HCT116 (cell line): Measurements from ENCODE around the gene KSR2. TPM values are rescaled to one million over a fixed set of nuclear protein-coding genes. Genes with fewer than 3 reads are reported as not detected.

Source experiments
- ATAC-seq: fragments of 200-7000 bp; cut with Tn5 transposase; 2 replicates; pipeline ENCODE4 v1.9.1; 2020; ENCODE audit warnings: mild to moderate bottlenecking, moderate library complexity
- BruUV-seq: library from RNA; stranded (reverse); fragments of 400-500 nt; replicated peaks from 2 replicates; lab custom pipeline; 2021; lab: Mats Ljungman, UMichigan
- CTCF ChIA-PET: fragments of 300-600 bp; sonication (Branson Sonifier 250); formaldehyde crosslinking; loops from one replicate; lab custom pipeline; 2021; ENCODE audit warnings: antibody characterized with exemption; lab: Charles Lee
- POLR2A ChIA-PET: fragments of 300-600, 350-600 bp; sonication (Branson Sonifier 250); formaldehyde crosslinking; loops from one replicate; lab custom pipeline; 2021; ENCODE audit warnings: antibody characterized with exemption; lab: Charles Lee
- RAD21 ChIA-PET, 2 experiments: fragments of 300-600 bp; sonication (Branson Sonifier 250); formaldehyde crosslinking; loops; one replicate each; lab custom pipeline; 2023; ENCODE audit warnings: low total read pairs in 2 of 2; ENCODE audit not compliant: uncharacterized antibody in 2 of 2, unreplicated experiment in 2 of 2, low non-redundant PET in 1 of 2; lab: Charles Lee
- DNase-seq: peaks from one replicate; pipeline ENCODE4 v3.0.0-alpha.2; 2010; ENCODE audit warnings: low read depth, low spot score
- H2AFZ ChIP-seq: fragments of 200-600 bp; shearing (Covaris generic), sonication (generic); 2 replicates; pipeline ENCODE4 v1.6.1; 2017; ENCODE audit warnings: low read depth, mixed run types, mixed read lengths, antibody characterized with exemption, low read length; ENCODE audit not compliant: poor library complexity, severe bottlenecking
- H3K27ac ChIP-seq: 2 replicates; pipeline ENCODE4 v1.5.1; 2012; ENCODE audit warnings: low read depth, low read length
- H3K27me3 ChIP-seq: fragments of 200-600 bp; sonication (generic); 2 replicates; pipeline ENCODE4 v1.6.1; 2016; ENCODE audit warnings: mixed run types, low read length, mixed read lengths; ENCODE audit not compliant: insufficient read depth
- H3K36me3 ChIP-seq, 2 experiments: fragments of 200-500 bp in 1 of 2; fragments of 200-600 bp in 1 of 2; sonication (Bioruptor generic) in 1 of 2; sonication (generic) in 1 of 2; 2 replicates each; pipeline versions ENCODE4 v1.5.1 to v1.6.1; 2014 to 2016; ENCODE audit warnings: low read length in 2 of 2, inconsistent platforms in 1 of 2, mixed read lengths in 1 of 2, mixed run types in 1 of 2; ENCODE audit not compliant: insufficient read depth in 2 of 2, control insufficient read depth in 1 of 2
- H3K4me1 ChIP-seq, 2 experiments: fragments of 200-600 bp in 1 of 2; sonication (generic) in 1 of 2; 2 replicates each; pipeline versions ENCODE4 v1.5.1 to v1.6.1; 2012 to 2017; ENCODE audit warnings: low read length in 2 of 2, inconsistent platforms in 1 of 2, mild to moderate bottlenecking in 1 of 2, mixed read lengths in 1 of 2, mixed run types in 1 of 2, moderate library complexity in 1 of 2; ENCODE audit not compliant: insufficient read depth in 2 of 2, control insufficient read depth in 1 of 2
- H3K4me2 ChIP-seq: fragments of 200-600 bp; sonication (generic); 2 replicates; pipeline ENCODE4 v1.6.1; 2017; ENCODE audit warnings: mixed run types, low read length, mixed read lengths
- H3K4me3 ChIP-seq, 2 experiments: fragments of 200-600 bp in 1 of 2; sonication (generic) in 1 of 2; replicated peaks in 1 of 2; 2 replicates each; pipeline ENCODE4 v1.5.1; 2011 to 2016; ENCODE audit warnings: low read length in 2 of 2, control low read depth in 1 of 2, low read depth in 1 of 2, mild to moderate bottlenecking in 1 of 2, mixed read lengths in 1 of 2, mixed run types in 1 of 2
- H3K79me2 ChIP-seq: fragments of 200-600 bp; sonication (generic); 2 replicates; pipeline ENCODE4 v1.6.1; 2017; ENCODE audit warnings: mild to moderate bottlenecking, mixed run types, low read length, moderate library complexity, mixed read lengths; ENCODE audit not compliant: insufficient read depth
- H3K9ac ChIP-seq: fragments of 200-600 bp; sonication (generic); 2 replicates; pipeline ENCODE4 v1.6.1; 2016; ENCODE audit warnings: low read length, mixed read lengths
- H3K9me2 ChIP-seq: fragments of 200-600 bp; sonication (generic), shearing (Covaris generic); 2 replicates; pipeline ENCODE4 v1.6.1; 2017; ENCODE audit warnings: mixed run types, mild to moderate bottlenecking, moderate library complexity; ENCODE audit not compliant: insufficient read depth
- H3K9me3 ChIP-seq, 2 experiments: fragments of 200-500 bp in 1 of 2; fragments of 200-600 bp in 1 of 2; sonication (Bioruptor generic) in 1 of 2; sonication (generic) in 1 of 2; 2 replicates each; pipeline ENCODE4 v1.6.1; 2014 to 2017; ENCODE audit warnings: low read length in 2 of 2, mixed read lengths in 2 of 2, inconsistent platforms in 1 of 2, low read depth in 1 of 2, mild to moderate bottlenecking in 1 of 2, mixed run types in 1 of 2, moderate library complexity in 1 of 2; ENCODE audit not compliant: control insufficient read depth in 1 of 2, insufficient read depth in 1 of 2
- H4K20me1 ChIP-seq: fragments of 200-600 bp; sonication (generic), shearing (Covaris generic); 2 replicates; pipeline ENCODE4 v1.6.1; 2017; ENCODE audit warnings: mixed run types, mild to moderate bottlenecking, moderate library complexity; ENCODE audit not compliant: insufficient read depth
- ATF3 ChIP-seq: IDR thresholded peaks from 2 replicates; pipeline ENCODE4 v1.6.1; 2012
- CEBPB ChIP-seq: IDR thresholded peaks from 2 replicates; pipeline ENCODE4 v1.6.1; 2012; ENCODE audit warnings: low read depth
- CTCF ChIP-seq, 3 experiments: fragments of 200-600 bp in 1 of 3; sonication (generic) in 1 of 3; IDR thresholded peaks in 2 of 3; conservative IDR thresholded peaks in 1 of 3; 2 replicates each; pipeline ENCODE4 v1.5.1; 2012 to 2017; ENCODE audit warnings: low read depth in 2 of 3, low read length in 2 of 3, antibody characterized with exemption in 1 of 3, borderline replicate concordance in 1 of 3, control low read depth in 1 of 3, mild to moderate bottlenecking in 1 of 3, mixed read lengths in 1 of 3, mixed run types in 1 of 3, moderate library complexity in 1 of 3; ENCODE audit not compliant: insufficient read depth in 1 of 3
- EZH2 ChIP-seq: fragments of 200-600 bp; sonication (generic); IDR thresholded peaks from 2 replicates; pipeline ENCODE4 v1.6.1; 2017; ENCODE audit warnings: antibody characterized with exemption, mixed run types
- EZH2phosphoT487 ChIP-seq: fragments of 200-600 bp; IDR thresholded peaks from 2 replicates; pipeline ENCODE4 v1.6.1; 2018; ENCODE audit warnings: antibody characterized with exemption, borderline replicate concordance
- FOSL1 ChIP-seq: IDR thresholded peaks from 2 replicates; pipeline ENCODE4 v1.6.1; 2012; ENCODE audit warnings: low read depth
- JUND ChIP-seq: IDR thresholded peaks from 2 replicates; pipeline ENCODE4 v1.6.1; 2012
- MAX ChIP-seq: IDR thresholded peaks from 2 replicates; pipeline ENCODE4 v1.6.1; 2012
- POLR2AphosphoS5 ChIP-seq: IDR thresholded peaks from 2 replicates; pipeline ENCODE4 v1.6.1; 2011; ENCODE audit warnings: mild to moderate bottlenecking, low read depth, low read length, moderate library complexity
- SP1 ChIP-seq: IDR thresholded peaks from 2 replicates; pipeline ENCODE4 v1.6.1; 2012; ENCODE audit warnings: low read depth
- TCF7L2 ChIP-seq: IDR thresholded peaks from 2 replicates; pipeline ENCODE4 v1.7.0; 2011; ENCODE audit warnings: borderline replicate concordance, inconsistent platforms; ENCODE audit not compliant: insufficient read depth, insufficient read length; ENCODE audit errors: extremely low read depth
- ZFX ChIP-seq: fragments of 450-650 bp; IDR thresholded peaks from 2 replicates; pipeline ENCODE4 v1.6.1; 2017
- intact Hi-C: fragments of 100-400 bp; cut with micrococcal nuclease; formaldehyde crosslinking; loops from 2 replicates; pipeline ENCODE4 v1.10.0; 2022
- total RNA-seq: library from RNA; stranded (reverse); gene quantifications from one replicate; pipeline ENCODE4 v1.2.1, GENCODE V29; 2021; ENCODE audit not compliant: unreplicated experiment

Gene KSR2
- total RNA-seq, 1 experiment from 2014 or later, result 10.1 TPM

GRCh38 chr12:117567644-117568216 lies 401.1 kb downstream of the KSR2 start:
- no peak overlapping the region for H3K4me3 ChIP-seq
- POLR2A ChIA-PET, result no interaction called here
- no peaks in the 10 kb centered on the region for H3K27me3 ChIP-seq
- H3K4me2 ChIP-seq, result no peak overlapping the region
- no peak overlapping the region for H3K9ac ChIP-seq
- RAD21 ChIA-PET, result no interaction called here
- H3K9me2 ChIP-seq, result no peaks in the 10 kb centered on the region
- DNase-seq (no peak), ATAC-seq (no peak)
- no TSS peak for BruUV-seq
- H3K9me3 ChIP-seq, result no peaks in the 10 kb centered on the region
- TF ChIP-seq CEBPB, result no peak
- TF ChIP-seq, all 23 proteins: peak for 0
- Histone ChIP-seq H4K20me1 (no peaks in the 10 kb centered on the region), H3K27ac (no peak overlapping the region), H3K4me1 (no peaks in the 10 kb centered on the region), H3K79me2 (no peaks in the 10 kb centered on the region), H3K36me3 (no peaks in the 10 kb centered on the region), H2AFZ (no peak overlapping the region)
- CTCF ChIA-PET, result no interaction called here
- intact Hi-C loops, result no loop called here

GRCh38 chr12:117564881-117565280 lies 403.9 kb downstream of the KSR2 start:
- H3K9me2 ChIP-seq, result no peaks in the 10 kb centered on the region
- H3K79me2 ChIP-seq, result no peaks in the 10 kb centered on the region
- no TSS peak for BruUV-seq
- no peak for TF ChIP-seq SP1
- TF ChIP-seq POLR2AphosphoS5, result no peak
- TF ChIP-seq CEBPB, result no peak
- TF ChIP-seq MAX, result no peak
- TF ChIP-seq ZFX, result no peak
- TF ChIP-seq FOSL1, result no peak
- TF ChIP-seq EZH2phosphoT487, result no peak
- TF ChIP-seq JUND, result no peak
- no peak for TF ChIP-seq ATF3
- no peak for TF ChIP-seq CTCF (IDR thresholded peaks at IDR 0.05 in 2 of 3, conservative IDR thresholded peaks at IDR 0.05 in 1 of 3; ENCODE audit: borderline replicate concordance in 1 of 3, insufficient read depth in 1 of 3, low read depth in 2 of 3, low read length in 2 of 3)
- TF ChIP-seq EZH2, result no peak
- TF ChIP-seq TCF7L2, result no peak
- ChIA-PET POLR2A (no interaction called here), RAD21 (no interaction called here), CTCF (no interaction called here)
- H3K27me3 ChIP-seq, result no peaks in the 10 kb centered on the region
- ATAC-seq (no peak), DNase-seq (no peak)
- intact Hi-C loops, result no loop called here
- H3K36me3 ChIP-seq, result no peaks in the 10 kb centered on the region
- no peak overlapping the region for H2AFZ ChIP-seq
- H3K4me3 ChIP-seq, result no peak overlapping the region
- H4K20me1 ChIP-seq, result no peaks in the 10 kb centered on the region
- H3K4me2 ChIP-seq, result no peak overlapping the region
- H3K4me1 ChIP-seq, result no peaks in the 10 kb centered on the region
- H3K9ac ChIP-seq, result no peak overlapping the region
- H3K9me3 ChIP-seq, result no peaks in the 10 kb centered on the region
- H3K27ac ChIP-seq, result no peak overlapping the region
